Measurements from ENCODE around the gene KIF9. TPM values are rescaled to one million over a fixed set of nuclear protein-coding genes. Genes with fewer than 3 reads are reported as not detected.
"Not testable (repeated sequence)": the region's sequence is repeated elsewhere in the genome, so short reads cannot be mapped to it uniquely, and the experiment has no call there.

KIF9 gene
- total RNA-seq, 1 donor from 2014 or later, result 2.5 TPM

GRCh38 chr3:47293822-47294221 is 11.2 kb upstream of the KIF9 start:
- ChIA-PET CTCF (no interaction called here), POLR2A (interaction anchor here (0.7 to 1.7 kb wide), 2 partner anchors 12 to 34 kb away, joined by 3 to 6 read pairs; partner anchors contain the start of genes KIF9 and KLHL18)
- Mint-ChIP-seq H3K4me1 (peaks cover 88% of the 10 kb centered on the region), H3K4me3 (no peak overlapping the region), H3K36me3 (ENCODE audit: low read depth) (peaks cover 48% of the 10 kb centered on the region), H3K27me3 (no peaks in the 10 kb centered on the region), H3K9me3 (no peaks in the 10 kb centered on the region), H3K27ac (peak overlapping the region; percentile 51)
- no peak for TF ChIP-seq CTCF (IDR thresholded peaks at IDR 0.05)
- intact Hi-C loops (cut with micrococcal nuclease), result no loop called here
- ATAC-seq (ENCODE audit: low read depth) (no peak), DNase-seq (no peak)

GRCh38 chr3:47291754-47292420 is 9.3 kb upstream of the KIF9 start:
- H3K4me1 Mint-ChIP-seq, result peaks cover 80% of the 10 kb centered on the region

GRCh38 chr3:47291158-47291753 is 8.7 kb upstream of the KIF9 start:
- no peak for DNase-seq
- H3K4me1 Mint-ChIP-seq, result peaks cover 80% of the 10 kb centered on the region
- peak overlapping the region; percentile 72 for H3K4me3 Mint-ChIP-seq
- peaks cover 57% of the 10 kb centered on the region for H3K36me3 Mint-ChIP-seq (ENCODE audit: low read depth)
- intact Hi-C loops (cut with micrococcal nuclease), result loop anchor here (1.0 kb wide), 1 partner anchor 8 kb away; no protein-coding TSS in a partner anchor
- ChIA-PET CTCF (interaction anchor here (1.0 to 1.6 kb wide), 5 partner anchors 9 to 127 kb away, joined by 3 to 5 read pairs (median 3); partner anchors contain the start of gene SETD2), POLR2A (interaction anchor here (0.5 to 1.2 kb wide), 5 partner anchors 9 to 128 kb away, joined by 3 to 5 read pairs (median 3); partner anchors contain the start of genes KIF9, KLHL18 and SETD2)
- no peak for ATAC-seq (ENCODE audit: low read depth)
- no peaks in the 10 kb centered on the region for H3K9me3 Mint-ChIP-seq
- no peak for TF ChIP-seq CTCF (IDR thresholded peaks at IDR 0.05)
- H3K27me3 Mint-ChIP-seq, result no peaks in the 10 kb centered on the region
- H3K27ac Mint-ChIP-seq, result peak overlapping the region; percentile 90

More at GRCh38 chr3:47291754-47292420, 9.3 kb upstream of the KIF9 start:
- ChIA-PET CTCF (interaction anchor here (1.0 to 1.6 kb wide), 5 partner anchors 10 to 127 kb away, joined by 3 to 5 read pairs (median 3); partner anchors contain the start of gene SETD2), POLR2A (interaction anchor here (0.5 to 1.7 kb wide), 8 partner anchors 9 to 1871 kb away, joined by 3 to 9 read pairs (median 3); partner anchors contain the start of genes KIF9, KLHL18 and SETD2)
- intact Hi-C loops (cut with micrococcal nuclease), result loop anchor here (1.0 kb wide), 1 partner anchor 9 kb away; no protein-coding TSS in a partner anchor
- not testable (repeated sequence) for H3K9me3 Mint-ChIP-seq, DNase-seq, H3K27me3 Mint-ChIP-seq
- peaks cover 56% of the 10 kb centered on the region for H3K36me3 Mint-ChIP-seq (ENCODE audit: low read depth)
- H3K4me3 Mint-ChIP-seq, result peak overlapping the region; percentile 72
- peak overlapping the region; percentile 90 for H3K27ac Mint-ChIP-seq
- peak; percentile 84 for ATAC-seq (ENCODE audit: low read depth)

GRCh38 chr3:47288966-47289910 is 6.6 kb upstream of the KIF9 start:
- H3K27ac Mint-ChIP-seq, result no peak overlapping the region
- ChIA-PET CTCF (no interaction called here), POLR2A (interaction anchor here (0.6 kb wide), 1 partner anchor 187 kb away, joined by 10 read pairs; no protein-coding TSS in a partner anchor)
- no peak for ATAC-seq (ENCODE audit: low read depth)
- peaks cover 50% of the 10 kb centered on the region for H3K36me3 Mint-ChIP-seq (ENCODE audit: low read depth)
- H3K4me3 Mint-ChIP-seq, result no peak overlapping the region
- TF ChIP-seq CTCF (IDR thresholded peaks at IDR 0.05), result no peak
- intact Hi-C loops (cut with micrococcal nuclease), result no loop called here
- DNase-seq, result no peak
- no peaks in the 10 kb centered on the region for H3K9me3 Mint-ChIP-seq
- H3K27me3 Mint-ChIP-seq, result no peaks in the 10 kb centered on the region
- H3K4me1 Mint-ChIP-seq, result peaks cover 84% of the 10 kb centered on the region
